ENCODE data around the gene ASS1.

- no peak for TF ChIP-seq CTCF (IDR thresholded peaks at IDR 0.05)
- no peak for TF ChIP-seq EZH2 (IDR thresholded peaks at IDR 0.05; ENCODE audit: borderline replicate concordance, insufficient read depth, low read depth, low read length, poor library complexity, severe bottlenecking)
These were observed 77.0 kb downstream of the ASS1 start for GRCh38 chr9:130521715-130522114.
